ENCODE measurements around the gene DLL1.
"Not testable (repeated sequence)": the region's sequence is repeated elsewhere in the genome, so short reads cannot be mapped to it uniquely, and the experiment has no call there.

The DLL1 gene

GRCh38 chr6:170290296-170291128 lies at the start of gene DLL1:
Gene DLL1, minus strand, starts transcription at chr6:170291078. Its CDS starts 939 bp downstream, at chr6:170290139.
- in situ Hi-C loops (cut with MboI; ENCODE audit: low sequenced_read_pairs): no loop called here

- in situ Hi-C loops (cut with MboI; ENCODE audit: low sequenced_read_pairs): not testable (repeated sequence)
These were observed 44.3 kb upstream of the DLL1 start for GRCh38 chr6:170335199-170335598.

GRCh38 chr6:170329321-170329720 lies 38.4 kb upstream of the DLL1 start:
- in situ Hi-C loops (cut with MboI; ENCODE audit: low sequenced_read_pairs): no loop called here

GRCh38 chr6:170317718-170318117 lies 26.8 kb upstream of the DLL1 start:
- in situ Hi-C loops (cut with MboI; ENCODE audit: low sequenced_read_pairs): no loop called here

- in situ Hi-C loops (cut with MboI; ENCODE audit: low sequenced_read_pairs): no loop called here
These were observed 26.2 kb upstream of the DLL1 start for GRCh38 chr6:170317076-170317475.

- in situ Hi-C loops (cut with MboI; ENCODE audit: low sequenced_read_pairs): no loop called here
These were observed 25.2 kb upstream of the DLL1 start for GRCh38 chr6:170316071-170316470.

- in situ Hi-C loops (cut with MboI; ENCODE audit: low sequenced_read_pairs): no loop called here
These were observed 24.1 kb upstream of the DLL1 start for GRCh38 chr6:170314983-170315382.

- in situ Hi-C loops (cut with MboI; ENCODE audit: low sequenced_read_pairs): no loop called here
These were observed 22.9 kb upstream of the DLL1 start for GRCh38 chr6:170313716-170314295.

- in situ Hi-C loops (cut with MboI; ENCODE audit: low sequenced_read_pairs): no loop called here
These were observed 22.0 kb upstream of the DLL1 start for GRCh38 chr6:170312876-170313275.

GRCh38 chr6:170311696-170312095 lies 20.8 kb upstream of the DLL1 start:
- in situ Hi-C loops (cut with MboI; ENCODE audit: low sequenced_read_pairs): no loop called here

- in situ Hi-C loops (cut with MboI; ENCODE audit: low sequenced_read_pairs): no loop called here
These were observed 17.9 kb upstream of the DLL1 start for GRCh38 chr6:170308761-170309160.

- in situ Hi-C loops (cut with MboI; ENCODE audit: low sequenced_read_pairs): no loop called here
These were observed 16.2 kb upstream of the DLL1 start for GRCh38 chr6:170307080-170307545.

- in situ Hi-C loops (cut with MboI; ENCODE audit: low sequenced_read_pairs): no loop called here
These were observed 15.6 kb upstream of the DLL1 start, which contains the start of gene FAM120B for GRCh38 chr6:170306324-170307079. Gene FAM120B, plus strand, starts transcription at chr6:170306758. Its CDS starts 10,633 bp downstream, at chr6:170317391.

- in situ Hi-C loops (cut with MboI; ENCODE audit: low sequenced_read_pairs): no loop called here
These were observed 15.0 kb upstream of the DLL1 start for GRCh38 chr6:170305805-170306323.

GRCh38 chr6:170301184-170301583 lies 10.3 kb upstream of the DLL1 start:
- in situ Hi-C loops (cut with MboI; ENCODE audit: low sequenced_read_pairs): no loop called here

GRCh38 chr6:170298688-170299087 lies 7.8 kb upstream of the DLL1 start:
- in situ Hi-C loops (cut with MboI; ENCODE audit: low sequenced_read_pairs): no loop called here

- in situ Hi-C loops (cut with MboI; ENCODE audit: low sequenced_read_pairs): no loop called here
These were observed 6.9 kb upstream of the DLL1 start for GRCh38 chr6:170297576-170298330.

- in situ Hi-C loops (cut with MboI; ENCODE audit: low sequenced_read_pairs): no loop called here
These were observed 6.1 kb upstream of the DLL1 start for GRCh38 chr6:170296746-170297575.

- in situ Hi-C loops (cut with MboI; ENCODE audit: low sequenced_read_pairs): no loop called here
These were observed 5.5 kb upstream of the DLL1 start for GRCh38 chr6:170296423-170296745.

Measured in HL-60/S4 treated with retinoic acid at 250 ng/mL for 4 days and 3 days (cell line).